A673 (cell line): ENCODE results near the gene B3GALNT1. TPM values are rescaled to one million over a fixed set of nuclear protein-coding genes. Genes with fewer than 3 reads are reported as not detected.

Experiments used
- BruUV-seq: library from RNA; stranded (reverse); fragments of 400-500 nt; replicated peaks from 2 replicates; lab custom pipeline; 2021; lab: Mats Ljungman, UMichigan
- CTCF ChIA-PET: fragments of 300-600 bp; sonication (Branson Sonifier 250); formaldehyde crosslinking; loops from one replicate; lab custom pipeline; 2022; ENCODE audit warnings: antibody characterized with exemption; lab: Charles Lee
- POLR2A ChIA-PET: fragments of 300-600 bp; sonication (Branson Sonifier 250); formaldehyde crosslinking; loops from one replicate; lab custom pipeline; 2022; ENCODE audit warnings: antibody characterized with exemption; ENCODE audit not compliant: low non-redundant PET; lab: Charles Lee
- DNase-seq: peaks from one replicate; pipeline ENCODE4 v3.0.0-alpha.2; 2015; ENCODE audit warnings: low spot score
- H3K27ac ChIP-seq: fragments of 200-600 bp; sonication (generic); 2 replicates; pipeline ENCODE4 v1.5.1; 2016; ENCODE audit warnings: mixed run types, low read depth, mild to moderate bottlenecking, mixed read lengths, antibody characterized with exemption, low read length; ENCODE audit not compliant: poor library complexity, severe bottlenecking
- H3K27me3 ChIP-seq: fragments of 200-600 bp; sonication (generic); replicated peaks from 2 replicates; pipeline ENCODE4 v1.6.1; 2017; ENCODE audit warnings: mixed run types, low read depth, mild to moderate bottlenecking, mixed read lengths, antibody characterized with exemption, low read length; ENCODE audit not compliant: insufficient read depth, poor library complexity
- H3K36me3 ChIP-seq: fragments of 200-600 bp; sonication (generic); 2 replicates; pipeline ENCODE4 v1.6.1; 2016; ENCODE audit warnings: mixed run types, mild to moderate bottlenecking, mixed read lengths, antibody characterized with exemption, low read length; ENCODE audit not compliant: insufficient read depth, poor library complexity, severe bottlenecking
- H3K4me1 ChIP-seq: fragments of 200-600 bp; sonication (generic); 2 replicates; pipeline ENCODE4 v1.6.1; 2017; ENCODE audit warnings: mixed run types, mild to moderate bottlenecking, mixed read lengths, antibody characterized with exemption, low read length; ENCODE audit not compliant: insufficient read depth, poor library complexity, severe bottlenecking
- H3K4me3 ChIP-seq: fragments of 200-600 bp; sonication (generic); 2 replicates; pipeline ENCODE4 v1.5.1; 2016; ENCODE audit warnings: low read depth, mixed run types, mild to moderate bottlenecking, mixed read lengths, low read length; ENCODE audit not compliant: poor library complexity, severe bottlenecking
- H3K9me3 ChIP-seq: fragments of 200-600 bp; sonication (generic); 2 replicates; pipeline ENCODE4 v1.6.1; 2016; ENCODE audit warnings: mixed run types, low read depth, mild to moderate bottlenecking, mixed read lengths, antibody characterized with exemption, low read length; ENCODE audit not compliant: poor library complexity, severe bottlenecking
- EZH2 ChIP-seq: fragments of 200-600 bp; sonication (generic); IDR thresholded peaks from 2 replicates; pipeline ENCODE4 v1.6.1; 2017; ENCODE audit warnings: borderline replicate concordance, low read depth, mild to moderate bottlenecking, mixed read lengths, antibody characterized with exemption, low read length; ENCODE audit not compliant: poor library complexity, severe bottlenecking
- intact Hi-C: fragments of 100-400 bp; cut with micrococcal nuclease; formaldehyde crosslinking; loops from one replicate; pipeline ENCODE4 v1.10.0; 2022; ENCODE audit not compliant: unreplicated experiment
- total RNA-seq: library from RNA; stranded (reverse); gene quantifications from 2 replicates; pipeline ENCODE4 v1.2.3, GENCODE V29; 2021
- TF ChIP-seq, protein P1 (sequence below): fragments of 300-800, 200-600 bp; sonication (generic); conservative IDR thresholded peaks from 2 replicates; pipeline ENCODE4 v1.5.1; 2017; ENCODE audit warnings: low read depth, mild to moderate bottlenecking, antibody characterized with exemption, low read length, moderate library complexity, mixed read lengths

B3GALNT1 gene
- total RNA-seq, 1 experiment from 2014 or later = 3.0 TPM

DNA sequence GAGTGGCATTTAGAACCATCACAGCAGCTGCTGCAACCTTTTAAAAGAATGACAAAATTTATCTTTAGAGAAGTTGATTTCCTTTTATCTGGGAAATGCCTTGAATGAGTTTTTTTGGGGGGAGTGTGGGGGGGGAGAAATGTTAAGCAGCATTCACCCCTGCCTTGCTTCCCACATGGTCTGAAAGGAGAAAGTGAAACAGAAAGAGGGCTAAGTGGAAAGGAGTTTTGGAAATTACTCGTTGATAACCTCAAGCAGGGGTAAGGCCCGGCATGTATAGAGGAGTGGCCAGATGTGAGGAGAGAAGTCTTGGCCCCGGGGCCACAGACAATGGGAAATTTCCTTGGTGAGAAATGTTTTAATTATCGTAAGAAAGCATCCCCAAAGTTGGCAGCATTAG lies 23.5 kb downstream of the B3GALNT1 start:
- intact Hi-C loops = no loop called here
- H3K27ac ChIP-seq = no peak overlapping the region
- no peaks in the 10 kb centered on the region for H3K9me3 ChIP-seq
- no peak for DNase-seq
- H3K4me3 ChIP-seq = no peak overlapping the region
- ChIA-PET POLR2A (no interaction called here), CTCF (no interaction called here)
- H3K27me3 ChIP-seq = no peaks in the 10 kb centered on the region
- TF ChIP-seq, protein P1, sequence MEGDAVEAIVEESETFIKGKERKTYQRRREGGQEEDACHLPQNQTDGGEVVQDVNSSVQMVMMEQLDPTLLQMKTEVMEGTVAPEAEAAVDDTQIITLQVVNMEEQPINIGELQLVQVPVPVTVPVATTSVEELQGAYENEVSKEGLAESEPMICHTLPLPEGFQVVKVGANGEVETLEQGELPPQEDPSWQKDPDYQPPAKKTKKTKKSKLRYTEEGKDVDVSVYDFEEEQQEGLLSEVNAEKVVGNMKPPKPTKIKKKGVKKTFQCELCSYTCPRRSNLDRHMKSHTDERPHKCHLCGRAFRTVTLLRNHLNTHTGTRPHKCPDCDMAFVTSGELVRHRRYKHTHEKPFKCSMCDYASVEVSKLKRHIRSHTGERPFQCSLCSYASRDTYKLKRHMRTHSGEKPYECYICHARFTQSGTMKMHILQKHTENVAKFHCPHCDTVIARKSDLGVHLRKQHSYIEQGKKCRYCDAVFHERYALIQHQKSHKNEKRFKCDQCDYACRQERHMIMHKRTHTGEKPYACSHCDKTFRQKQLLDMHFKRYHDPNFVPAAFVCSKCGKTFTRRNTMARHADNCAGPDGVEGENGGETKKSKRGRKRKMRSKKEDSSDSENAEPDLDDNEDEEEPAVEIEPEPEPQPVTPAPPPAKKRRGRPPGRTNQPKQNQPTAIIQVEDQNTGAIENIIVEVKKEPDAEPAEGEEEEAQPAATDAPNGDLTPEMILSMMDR = no peak
- TF ChIP-seq EZH2 = no peak
- no peaks in the 10 kb centered on the region for H3K4me1 ChIP-seq
- no TSS peak for BruUV-seq
- no peaks in the 10 kb centered on the region for H3K36me3 ChIP-seq

GRCh38 chr3:161073181-161073580 lies 32.0 kb downstream of the B3GALNT1 start:
- Histone ChIP-seq H3K36me3 (no peaks in the 10 kb centered on the region), H3K27ac (no peak overlapping the region), H3K9me3 (no peaks in the 10 kb centered on the region), H3K4me1 (no peaks in the 10 kb centered on the region), H3K4me3 (no peak overlapping the region), H3K27me3 (no peaks in the 10 kb centered on the region)
- no TSS peak for BruUV-seq
- no peak for DNase-seq
- TF ChIP-seq, protein P1 = no peak
- TF ChIP-seq EZH2 = no peak
- intact Hi-C loops = no loop called here
- CTCF ChIA-PET = no interaction called here
- POLR2A ChIA-PET = no interaction called here

GRCh38 chr3:161072751-161073150 lies 32.4 kb downstream of the B3GALNT1 start:
- BruUV-seq = no TSS peak
- ChIA-PET CTCF (no interaction called here), POLR2A (no interaction called here)
- Histone ChIP-seq H3K9me3 (no peaks in the 10 kb centered on the region), H3K4me1 (no peaks in the 10 kb centered on the region), H3K36me3 (no peaks in the 10 kb centered on the region), H3K4me3 (no peak overlapping the region), H3K27ac (no peak overlapping the region), H3K27me3 (no peaks in the 10 kb centered on the region)
- TF ChIP-seq, protein P1 = no peak
- TF ChIP-seq EZH2 = no peak
- intact Hi-C loops = no loop called here
- DNase-seq = no peak
